ENCODE measurements around the gene FBXL3. TPM values are rescaled to one million over a fixed set of nuclear protein-coding genes. Genes with fewer than 3 reads are reported as not detected.

FBXL3 gene
- total RNA-seq, 1 experiment from 2014 or later: 9.9 TPM

DNA sequence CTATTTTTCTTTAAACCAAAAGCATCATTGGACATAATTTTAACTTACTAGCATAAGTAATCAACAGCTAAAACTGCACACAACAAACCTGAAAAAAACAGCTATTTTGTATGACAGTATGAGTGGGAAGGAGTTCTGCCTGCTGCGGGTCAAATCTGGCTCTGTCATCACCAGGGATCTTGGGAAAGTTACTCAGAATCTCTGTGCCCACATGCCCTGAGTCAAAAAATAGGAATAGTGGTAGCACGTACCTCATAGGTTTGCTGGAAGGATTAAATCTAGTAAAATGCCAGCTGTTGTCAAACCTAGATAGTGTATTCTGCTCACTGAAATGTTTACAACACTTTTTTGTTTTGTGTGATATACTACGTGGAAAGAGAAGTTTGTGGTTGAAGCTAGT lies 33.9 kb downstream of the FBXL3 start (continued):
- TF ChIP-seq, protein P1, sequence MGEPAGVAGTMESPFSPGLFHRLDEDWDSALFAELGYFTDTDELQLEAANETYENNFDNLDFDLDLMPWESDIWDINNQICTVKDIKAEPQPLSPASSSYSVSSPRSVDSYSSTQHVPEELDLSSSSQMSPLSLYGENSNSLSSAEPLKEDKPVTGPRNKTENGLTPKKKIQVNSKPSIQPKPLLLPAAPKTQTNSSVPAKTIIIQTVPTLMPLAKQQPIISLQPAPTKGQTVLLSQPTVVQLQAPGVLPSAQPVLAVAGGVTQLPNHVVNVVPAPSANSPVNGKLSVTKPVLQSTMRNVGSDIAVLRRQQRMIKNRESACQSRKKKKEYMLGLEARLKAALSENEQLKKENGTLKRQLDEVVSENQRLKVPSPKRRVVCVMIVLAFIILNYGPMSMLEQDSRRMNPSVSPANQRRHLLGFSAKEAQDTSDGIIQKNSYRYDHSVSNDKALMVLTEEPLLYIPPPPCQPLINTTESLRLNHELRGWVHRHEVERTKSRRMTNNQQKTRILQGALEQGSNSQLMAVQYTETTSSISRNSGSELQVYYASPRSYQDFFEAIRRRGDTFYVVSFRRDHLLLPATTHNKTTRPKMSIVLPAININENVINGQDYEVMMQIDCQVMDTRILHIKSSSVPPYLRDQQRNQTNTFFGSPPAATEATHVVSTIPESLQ (CRISPR knock-in tag; IDR thresholded peaks at IDR 0.05): no peak
- no peak for TF ChIP-seq MXD4 (CRISPR knock-in tag; IDR thresholded peaks at IDR 0.05; ENCODE audit: borderline replicate concordance)
- no peak for TF ChIP-seq ESRRA (CRISPR knock-in tag; IDR thresholded peaks at IDR 0.05; ENCODE audit: borderline replicate concordance)
- TF ChIP-seq ZNF423 (CRISPR knock-in tag; IDR thresholded peaks at IDR 0.05): no peak
- TF ChIP-seq, protein P2, sequence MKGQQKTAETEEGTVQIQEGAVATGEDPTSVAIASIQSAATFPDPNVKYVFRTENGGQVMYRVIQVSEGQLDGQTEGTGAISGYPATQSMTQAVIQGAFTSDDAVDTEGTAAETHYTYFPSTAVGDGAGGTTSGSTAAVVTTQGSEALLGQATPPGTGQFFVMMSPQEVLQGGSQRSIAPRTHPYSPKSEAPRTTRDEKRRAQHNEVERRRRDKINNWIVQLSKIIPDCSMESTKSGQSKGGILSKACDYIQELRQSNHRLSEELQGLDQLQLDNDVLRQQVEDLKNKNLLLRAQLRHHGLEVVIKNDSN (CRISPR knock-in tag; IDR thresholded peaks at IDR 0.05): no peak
- TF ChIP-seq, protein P3, sequence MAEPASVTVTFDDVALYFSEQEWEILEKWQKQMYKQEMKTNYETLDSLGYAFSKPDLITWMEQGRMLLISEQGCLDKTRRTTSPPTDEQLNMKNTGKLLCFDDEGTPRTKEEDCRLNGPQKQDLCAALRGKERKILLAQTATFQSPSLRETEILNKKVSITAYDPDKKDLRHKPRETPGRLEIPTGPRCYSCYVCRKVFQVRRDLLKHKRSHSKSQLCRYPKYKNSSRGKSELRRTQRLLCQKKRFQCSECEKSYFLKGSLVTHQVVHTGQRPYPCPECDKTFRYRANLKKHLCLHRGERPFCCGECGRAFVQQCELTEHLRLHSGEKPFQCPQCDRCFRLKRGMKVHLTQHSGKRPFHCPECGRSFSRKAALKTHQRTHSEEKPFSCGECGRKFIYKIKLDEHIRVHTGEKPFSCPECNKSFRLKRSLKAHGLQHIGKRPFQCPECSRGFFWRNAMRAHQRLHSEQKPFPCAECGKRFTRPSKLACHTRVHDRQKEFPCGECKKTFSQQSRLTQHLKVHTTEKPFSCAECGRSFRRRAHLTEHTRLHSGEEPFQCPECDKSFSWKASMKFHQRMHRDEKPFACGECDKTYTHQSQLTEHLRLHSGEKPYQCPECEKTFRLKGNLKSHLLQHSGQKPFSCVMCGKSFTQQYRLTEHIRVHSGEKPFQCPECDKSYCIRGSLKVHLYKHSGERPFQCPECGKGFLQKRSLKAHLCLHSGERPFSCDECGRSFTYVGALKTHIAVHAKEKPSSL (CRISPR knock-in tag; conservative IDR thresholded peaks at IDR 0.05): no peak
- TF ChIP-seq TP53 (CRISPR knock-in tag; IDR thresholded peaks at IDR 0.05): no peak
- TF ChIP-seq, protein P4, sequence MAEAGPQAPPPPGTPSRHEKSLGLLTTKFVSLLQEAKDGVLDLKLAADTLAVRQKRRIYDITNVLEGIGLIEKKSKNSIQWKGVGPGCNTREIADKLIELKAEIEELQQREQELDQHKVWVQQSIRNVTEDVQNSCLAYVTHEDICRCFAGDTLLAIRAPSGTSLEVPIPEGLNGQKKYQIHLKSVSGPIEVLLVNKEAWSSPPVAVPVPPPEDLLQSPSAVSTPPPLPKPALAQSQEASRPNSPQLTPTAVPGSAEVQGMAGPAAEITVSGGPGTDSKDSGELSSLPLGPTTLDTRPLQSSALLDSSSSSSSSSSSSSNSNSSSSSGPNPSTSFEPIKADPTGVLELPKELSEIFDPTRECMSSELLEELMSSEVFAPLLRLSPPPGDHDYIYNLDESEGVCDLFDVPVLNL (CRISPR knock-in tag; IDR thresholded peaks at IDR 0.05; ENCODE audit: borderline replicate concordance, low read depth): no peak

DNA sequence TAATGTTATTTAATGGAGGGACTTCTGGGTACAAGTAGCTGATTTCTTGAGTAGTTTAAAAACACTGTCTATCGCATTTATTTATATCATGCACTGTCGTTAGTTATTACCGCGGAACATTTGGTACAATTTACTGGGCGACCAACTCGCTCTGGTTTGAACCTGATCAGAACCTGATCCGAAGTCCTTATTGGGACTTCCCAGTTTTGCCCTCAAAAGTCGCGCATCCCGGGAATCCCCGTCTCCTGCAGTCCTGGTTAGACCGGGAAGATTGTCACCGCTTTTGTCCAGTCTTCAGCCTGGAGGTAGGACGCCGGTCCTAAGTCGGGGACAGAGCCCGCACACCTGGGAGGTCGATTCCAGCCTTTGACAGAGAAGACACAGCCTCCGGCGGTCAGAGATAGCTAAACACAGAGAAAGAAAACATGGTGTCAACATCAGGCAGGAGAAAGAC lies 34.4 kb downstream of the FBXL3 start:
- peak overlapping the region; percentile 97 for H3K27ac Mint-ChIP-seq
- H3K36me3 Mint-ChIP-seq: peaks cover 11% of the 10 kb centered on the region
- H3K4me1 Mint-ChIP-seq: peaks cover 17% of the 10 kb centered on the region
- DNase-seq (ENCODE audit: low spot score) (peak; percentile 29), ATAC-seq (peak; percentile 4)
- ChIA-PET POLR2A (interaction anchor here (1.8 kb wide), 1 partner anchor 9 kb away, joined by 5 read pairs; no protein-coding TSS in a partner anchor), CTCF (interaction anchor here (0.6 to 3.4 kb wide), 5 partner anchors 8 to 108 kb away, joined by 3 to 19 read pairs (median 3); no protein-coding TSS in a partner anchor)
- no peak for TF ChIP-seq GABPB1 (CRISPR knock-in tag; IDR thresholded peaks at IDR 0.05)
- TF ChIP-seq, protein P5, sequence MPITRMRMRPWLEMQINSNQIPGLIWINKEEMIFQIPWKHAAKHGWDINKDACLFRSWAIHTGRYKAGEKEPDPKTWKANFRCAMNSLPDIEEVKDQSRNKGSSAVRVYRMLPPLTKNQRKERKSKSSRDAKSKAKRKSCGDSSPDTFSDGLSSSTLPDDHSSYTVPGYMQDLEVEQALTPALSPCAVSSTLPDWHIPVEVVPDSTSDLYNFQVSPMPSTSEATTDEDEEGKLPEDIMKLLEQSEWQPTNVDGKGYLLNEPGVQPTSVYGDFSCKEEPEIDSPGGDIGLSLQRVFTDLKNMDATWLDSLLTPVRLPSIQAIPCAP (CRISPR knock-in tag; IDR thresholded peaks at IDR 0.05): no peak
- TF ChIP-seq PRRX2 (CRISPR knock-in tag; IDR thresholded peaks at IDR 0.05): no peak
- no peak for TF ChIP-seq NR2C2 (CRISPR knock-in tag; IDR thresholded peaks at IDR 0.05)
- TF ChIP-seq ZNF671 (CRISPR knock-in tag; IDR thresholded peaks at IDR 0.05): no peak
- TF ChIP-seq NFYB (CRISPR knock-in tag; conservative IDR thresholded peaks at IDR 0.05; ENCODE audit: low read depth): no peak
- no peak for TF ChIP-seq MYBL2 (CRISPR knock-in tag; IDR thresholded peaks at IDR 0.05)
- TF ChIP-seq, protein P6, sequence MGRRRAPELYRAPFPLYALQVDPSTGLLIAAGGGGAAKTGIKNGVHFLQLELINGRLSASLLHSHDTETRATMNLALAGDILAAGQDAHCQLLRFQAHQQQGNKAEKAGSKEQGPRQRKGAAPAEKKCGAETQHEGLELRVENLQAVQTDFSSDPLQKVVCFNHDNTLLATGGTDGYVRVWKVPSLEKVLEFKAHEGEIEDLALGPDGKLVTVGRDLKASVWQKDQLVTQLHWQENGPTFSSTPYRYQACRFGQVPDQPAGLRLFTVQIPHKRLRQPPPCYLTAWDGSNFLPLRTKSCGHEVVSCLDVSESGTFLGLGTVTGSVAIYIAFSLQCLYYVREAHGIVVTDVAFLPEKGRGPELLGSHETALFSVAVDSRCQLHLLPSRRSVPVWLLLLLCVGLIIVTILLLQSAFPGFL (CRISPR knock-in tag; IDR thresholded peaks at IDR 0.05; ENCODE audit: borderline replicate concordance): no peak
- TF ChIP-seq ZNF138 (CRISPR knock-in tag; conservative IDR thresholded peaks at IDR 0.05): no peak
- TF ChIP-seq, protein P7, sequence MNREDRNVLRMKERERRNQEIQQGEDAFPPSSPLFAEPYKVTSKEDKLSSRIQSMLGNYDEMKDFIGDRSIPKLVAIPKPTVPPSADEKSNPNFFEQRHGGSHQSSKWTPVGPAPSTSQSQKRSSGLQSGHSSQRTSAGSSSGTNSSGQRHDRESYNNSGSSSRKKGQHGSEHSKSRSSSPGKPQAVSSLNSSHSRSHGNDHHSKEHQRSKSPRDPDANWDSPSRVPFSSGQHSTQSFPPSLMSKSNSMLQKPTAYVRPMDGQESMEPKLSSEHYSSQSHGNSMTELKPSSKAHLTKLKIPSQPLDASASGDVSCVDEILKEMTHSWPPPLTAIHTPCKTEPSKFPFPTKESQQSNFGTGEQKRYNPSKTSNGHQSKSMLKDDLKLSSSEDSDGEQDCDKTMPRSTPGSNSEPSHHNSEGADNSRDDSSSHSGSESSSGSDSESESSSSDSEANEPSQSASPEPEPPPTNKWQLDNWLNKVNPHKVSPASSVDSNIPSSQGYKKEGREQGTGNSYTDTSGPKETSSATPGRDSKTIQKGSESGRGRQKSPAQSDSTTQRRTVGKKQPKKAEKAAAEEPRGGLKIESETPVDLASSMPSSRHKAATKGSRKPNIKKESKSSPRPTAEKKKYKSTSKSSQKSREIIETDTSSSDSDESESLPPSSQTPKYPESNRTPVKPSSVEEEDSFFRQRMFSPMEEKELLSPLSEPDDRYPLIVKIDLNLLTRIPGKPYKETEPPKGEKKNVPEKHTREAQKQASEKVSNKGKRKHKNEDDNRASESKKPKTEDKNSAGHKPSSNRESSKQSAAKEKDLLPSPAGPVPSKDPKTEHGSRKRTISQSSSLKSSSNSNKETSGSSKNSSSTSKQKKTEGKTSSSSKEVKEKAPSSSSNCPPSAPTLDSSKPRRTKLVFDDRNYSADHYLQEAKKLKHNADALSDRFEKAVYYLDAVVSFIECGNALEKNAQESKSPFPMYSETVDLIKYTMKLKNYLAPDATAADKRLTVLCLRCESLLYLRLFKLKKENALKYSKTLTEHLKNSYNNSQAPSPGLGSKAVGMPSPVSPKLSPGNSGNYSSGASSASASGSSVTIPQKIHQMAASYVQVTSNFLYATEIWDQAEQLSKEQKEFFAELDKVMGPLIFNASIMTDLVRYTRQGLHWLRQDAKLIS (CRISPR knock-in tag; IDR thresholded peaks at IDR 0.05; ENCODE audit: borderline replicate concordance): no peak
- no peak for TF ChIP-seq ZBTB21 (CRISPR knock-in tag; IDR thresholded peaks at IDR 0.05; ENCODE audit: borderline replicate concordance)
- TF ChIP-seq SP1 (CRISPR knock-in tag; conservative IDR thresholded peaks at IDR 0.05): no peak
- no peak for TF ChIP-seq ETV6 (CRISPR knock-in tag; IDR thresholded peaks at IDR 0.05)
- no peak for TF ChIP-seq FOXK1 (CRISPR knock-in tag; IDR thresholded peaks at IDR 0.05)
- TF ChIP-seq, protein P8, sequence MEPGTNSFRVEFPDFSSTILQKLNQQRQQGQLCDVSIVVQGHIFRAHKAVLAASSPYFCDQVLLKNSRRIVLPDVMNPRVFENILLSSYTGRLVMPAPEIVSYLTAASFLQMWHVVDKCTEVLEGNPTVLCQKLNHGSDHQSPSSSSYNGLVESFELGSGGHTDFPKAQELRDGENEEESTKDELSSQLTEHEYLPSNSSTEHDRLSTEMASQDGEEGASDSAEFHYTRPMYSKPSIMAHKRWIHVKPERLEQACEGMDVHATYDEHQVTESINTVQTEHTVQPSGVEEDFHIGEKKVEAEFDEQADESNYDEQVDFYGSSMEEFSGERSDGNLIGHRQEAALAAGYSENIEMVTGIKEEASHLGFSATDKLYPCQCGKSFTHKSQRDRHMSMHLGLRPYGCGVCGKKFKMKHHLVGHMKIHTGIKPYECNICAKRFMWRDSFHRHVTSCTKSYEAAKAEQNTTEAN (CRISPR knock-in tag; IDR thresholded peaks at IDR 0.05): no peak
- no peak for TF ChIP-seq ZNF423 (CRISPR knock-in tag; IDR thresholded peaks at IDR 0.05)
- no peak for TF ChIP-seq FOXP1 (CRISPR knock-in tag; IDR thresholded peaks at IDR 0.05; ENCODE audit: borderline replicate concordance)
- peak overlapping the region; percentile 99 for H3K4me3 Mint-ChIP-seq
- 0 out of 2 replicates have a peak, but pooled peaks cover 4% of the 10 kb centered on the region for H3K27me3 Mint-ChIP-seq (ENCODE audit: low read depth)
- no peaks in the 10 kb centered on the region for H3K9me3 Mint-ChIP-seq
